ENCODE measurements around the gene MCAM. TPM values are rescaled to one million over a fixed set of nuclear protein-coding genes. Genes with fewer than 3 reads are reported as not detected.

Gene MCAM
- total RNA-seq, 1 experiment from 2014 or later, result 38.8 TPM

GRCh38 chr11:119338318-119338890 is 21.5 kb upstream of the MCAM start:
- no peak overlapping the region for H3K4me3 ChIP-seq
- H4K20me1 ChIP-seq (ENCODE audit: insufficient read depth), result no peaks in the 10 kb centered on the region
- H3F3A ChIP-seq (ENCODE audit: insufficient read depth, low read depth), result peaks cover 25% of the 10 kb centered on the region; the same call in 1 of the 2 replicates
- TF ChIP-seq EZH2 (IDR thresholded peaks at IDR 0.05; ENCODE audit: low read depth), result no peak
- peak; percentile 94 for TF ChIP-seq CTCF (conservative IDR thresholded peaks at IDR 0.05)
- no TSS peak for BruUV-seq (replicated peaks)
- intact Hi-C loops (cut with micrococcal nuclease; ENCODE audit: unreplicated experiment), result loop anchor here (1.0 to 5.0 kb wide), 2 partner anchors 236 to 411 kb away; partner anchors contain the start of gene BCL9L
- no peak overlapping the region for H2AFZ ChIP-seq
- no peaks in the 10 kb centered on the region for H3K9me3 ChIP-seq (ENCODE audit: insufficient read depth, low read depth)
- ChIA-PET CTCF (interaction anchor here (0.5 to 1.8 kb wide), 20 partner anchors 10 to 770 kb away, joined by 3 to 28 read pairs (median 4); partner anchors contain the start of gene C2CD2L), POLR2A (ENCODE audit: unreplicated experiment) (interaction anchor here (0.5 to 0.8 kb wide), 4 partner anchors 15 to 322 kb away, joined by 6 to 56 read pairs (median 32); no protein-coding TSS in a partner anchor)
- no peak overlapping the region for H3K4me2 ChIP-seq
- peaks cover 16% of the 10 kb centered on the region for H3K4me1 ChIP-seq (replicated peaks; ENCODE audit: insufficient read depth)
- H3K79me2 ChIP-seq (ENCODE audit: low read depth), result peaks cover 19% of the 10 kb centered on the region
- peaks cover 9% of the 10 kb centered on the region for H3K27me3 ChIP-seq (ENCODE audit: insufficient read depth, low read depth)
- H3K9me2 ChIP-seq (ENCODE audit: insufficient read depth), result no peaks in the 10 kb centered on the region
- peak; percentile 58 to 63 for DNase-seq
- no peaks in the 10 kb centered on the region for H3K36me3 ChIP-seq (ENCODE audit: low read depth)
- H3K27ac ChIP-seq, result no peak overlapping the region

DNA sequence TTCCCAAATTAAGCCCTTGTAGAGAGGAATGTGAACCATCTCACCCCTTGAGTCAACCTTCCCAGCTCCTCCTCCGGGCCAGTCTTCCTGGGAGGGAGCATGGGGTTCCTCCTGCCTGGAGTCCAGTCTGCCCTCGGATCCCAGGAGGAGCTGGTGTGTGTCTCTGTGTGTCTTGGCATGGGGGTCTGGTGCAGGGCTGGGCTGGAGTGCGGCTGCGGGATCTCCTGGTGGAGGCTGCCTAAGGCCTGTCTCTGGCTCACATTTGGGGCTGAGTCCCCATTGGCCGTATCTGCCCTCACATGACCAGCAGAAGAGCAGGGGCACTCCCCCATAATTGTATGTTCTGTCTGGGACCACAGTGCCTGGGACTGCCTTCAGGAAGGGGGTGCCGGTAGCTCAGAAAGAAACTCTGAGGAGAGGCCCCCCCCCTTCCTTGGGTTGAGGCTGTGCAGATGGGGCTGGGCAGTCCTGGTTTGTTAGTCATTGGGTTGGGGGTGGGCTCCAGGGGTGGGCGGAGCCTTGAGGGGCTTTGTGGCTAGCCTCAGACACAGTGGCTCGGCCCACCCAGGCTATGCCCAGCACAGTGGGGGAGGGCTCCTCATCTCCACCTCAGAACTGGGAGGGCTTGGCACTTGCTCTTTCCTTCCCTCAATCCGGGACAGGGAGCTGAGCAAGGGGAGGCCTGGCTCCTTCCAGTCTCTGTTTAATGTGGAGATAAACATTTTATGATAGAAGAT is 20.8 kb upstream of the MCAM start:
- H2AFZ ChIP-seq, result no peak overlapping the region

More for the DNA sequence above, 20.8 kb upstream of the MCAM start:
- H3K4me2 ChIP-seq, result peak overlapping the region; percentile 10; the same call in 1 of the 2 replicates
- peaks cover 25% of the 10 kb centered on the region; the same call in 1 of the 2 replicates for H3F3A ChIP-seq (ENCODE audit: insufficient read depth, low read depth)
- no peak for DNase-seq
- POLR2A ChIA-PET (ENCODE audit: unreplicated experiment), result interaction anchor here (0.6 to 0.8 kb wide), 3 partner anchors 14 to 41 kb away, joined by 6 to 56 read pairs (median 33); no protein-coding TSS in a partner anchor
- intact Hi-C loops (cut with micrococcal nuclease; ENCODE audit: unreplicated experiment), result loop anchor here (1.0 to 5.0 kb wide), 2 partner anchors 235 to 410 kb away; partner anchors contain the start of gene BCL9L
- BruUV-seq (replicated peaks), result no TSS peak
- no peaks in the 10 kb centered on the region for H4K20me1 ChIP-seq (ENCODE audit: insufficient read depth)
- no peaks in the 10 kb centered on the region for H3K9me2 ChIP-seq (ENCODE audit: insufficient read depth)
- no peaks in the 10 kb centered on the region for H3K36me3 ChIP-seq (ENCODE audit: low read depth)
- peaks cover 16% of the 10 kb centered on the region for H3K4me1 ChIP-seq (replicated peaks; ENCODE audit: insufficient read depth)
- peaks cover 19% of the 10 kb centered on the region for H3K79me2 ChIP-seq (ENCODE audit: low read depth)
- no peaks in the 10 kb centered on the region for H3K9me3 ChIP-seq (ENCODE audit: insufficient read depth, low read depth)
- no peak overlapping the region for H3K4me3 ChIP-seq
- CTCF ChIA-PET, result interaction anchor here (0.5 to 1.8 kb wide), 17 partner anchors 10 to 771 kb away, joined by 3 to 28 read pairs (median 4); partner anchors contain the start of gene C2CD2L
- peaks cover 3% of the 10 kb centered on the region; the same call in 1 of the 2 replicates for H3K27me3 ChIP-seq (ENCODE audit: insufficient read depth, low read depth)
- no peak overlapping the region for H3K27ac ChIP-seq
- TF ChIP-seq EZH2 (IDR thresholded peaks at IDR 0.05; ENCODE audit: low read depth), result no peak
- no peak for TF ChIP-seq CTCF (conservative IDR thresholded peaks at IDR 0.05)

Measured in PC-9 (cell line).